Transverse colon (tissue), 4 donors: ENCODE results near the gene ITGA8.

Source experiments
- POLR2A ChIP-seq: fragments of 450-650 bp; IDR thresholded peaks from one replicate; pipeline ENCODE4 v1.6.1; 2016; ENCODE audit warnings: antibody characterized with exemption, mild to moderate bottlenecking, moderate library complexity
- POLR2AphosphoS5 ChIP-seq, 3 donors: sonication (generic); formaldehyde crosslinking; IDR thresholded peaks; one replicate each; pipeline ENCODE4 v1.6.1; 2016; ENCODE audit warnings: antibody characterized with exemption in 3 of 3
- TF ChIP-seq, protein P1 (sequence below), 5 experiments: fragments of 200-600 bp in 3 of 5; fragments of 450-650 bp in 2 of 5; sonication (generic) in 3 of 5; IDR thresholded peaks; 1 replicate in 2 of 5; 2 replicates in 3 of 5; pipeline ENCODE4 v1.5.1; 2016 to 2017; ENCODE audit warnings: antibody characterized with exemption in 5 of 5, inconsistent platforms in 3 of 5, mild to moderate bottlenecking in 2 of 5, moderate library complexity in 1 of 5

DNA sequence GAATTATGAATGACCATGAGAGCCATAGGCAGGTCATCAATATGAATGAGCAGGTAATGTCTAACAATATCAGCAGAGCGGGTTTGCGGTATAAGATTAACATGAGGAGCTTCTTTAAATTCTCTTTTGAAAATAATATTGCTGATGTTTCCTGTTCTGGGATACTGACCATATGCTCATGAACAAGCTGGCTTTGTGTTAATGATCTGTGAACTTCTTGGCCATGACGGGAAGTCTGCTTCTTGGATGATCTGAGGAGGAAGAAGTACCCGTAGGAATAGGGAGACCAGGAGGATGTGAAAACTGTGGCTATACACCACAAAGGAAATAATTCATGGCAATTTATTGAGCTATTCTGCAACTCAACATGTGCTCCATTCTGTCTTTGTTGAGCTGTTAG, 38.6 kb downstream of the ITGA8 start:
- TF ChIP-seq, protein P1, sequence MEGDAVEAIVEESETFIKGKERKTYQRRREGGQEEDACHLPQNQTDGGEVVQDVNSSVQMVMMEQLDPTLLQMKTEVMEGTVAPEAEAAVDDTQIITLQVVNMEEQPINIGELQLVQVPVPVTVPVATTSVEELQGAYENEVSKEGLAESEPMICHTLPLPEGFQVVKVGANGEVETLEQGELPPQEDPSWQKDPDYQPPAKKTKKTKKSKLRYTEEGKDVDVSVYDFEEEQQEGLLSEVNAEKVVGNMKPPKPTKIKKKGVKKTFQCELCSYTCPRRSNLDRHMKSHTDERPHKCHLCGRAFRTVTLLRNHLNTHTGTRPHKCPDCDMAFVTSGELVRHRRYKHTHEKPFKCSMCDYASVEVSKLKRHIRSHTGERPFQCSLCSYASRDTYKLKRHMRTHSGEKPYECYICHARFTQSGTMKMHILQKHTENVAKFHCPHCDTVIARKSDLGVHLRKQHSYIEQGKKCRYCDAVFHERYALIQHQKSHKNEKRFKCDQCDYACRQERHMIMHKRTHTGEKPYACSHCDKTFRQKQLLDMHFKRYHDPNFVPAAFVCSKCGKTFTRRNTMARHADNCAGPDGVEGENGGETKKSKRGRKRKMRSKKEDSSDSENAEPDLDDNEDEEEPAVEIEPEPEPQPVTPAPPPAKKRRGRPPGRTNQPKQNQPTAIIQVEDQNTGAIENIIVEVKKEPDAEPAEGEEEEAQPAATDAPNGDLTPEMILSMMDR (IDR thresholded peaks at IDR 0.05), result no peak
- TF ChIP-seq POLR2A, result no peak
- TF ChIP-seq POLR2AphosphoS5 (IDR thresholded peaks at IDR 0.05), result no peak
